ENCODE results near the gene UBE3B. TPM values are rescaled to one million over a fixed set of nuclear protein-coding genes. Genes with fewer than 3 reads are reported as not detected.

The UBE3B gene
- total RNA-seq, 4 donors from 2014 or later, result 52.2 to 72.5 (median 65.5) TPM

- H3K9me3 ChIP-seq, result no peaks in the 10 kb centered on the region
- peak overlapping the region; percentile 71 to 95 (median 95) for H3K27ac ChIP-seq
- H3K4me1 ChIP-seq, result peaks cover 19 to 31% of the 10 kb centered on the region in 2 donors
- no peak overlapping the region for H3K4me3 ChIP-seq (replicated peaks in 1 of 3)
- H3K27me3 ChIP-seq, result no peaks in the 10 kb centered on the region
- peak; percentile 54 to 70 for DNase-seq
- WGBS, 2 donors, result 69 to 79% methylated on average over 7 to 8 of the region's 8 CpGs
- intact Hi-C loops (cut with DNase I), result no loop called here
- TF ChIP-seq POLR2A (IDR thresholded peaks at IDR 0.05), result peak in 1 of 2 donors; percentile 6
- TF ChIP-seq CTCF (IDR thresholded peaks at IDR 0.05), result no peak
- H3K36me3 ChIP-seq, result peaks cover 17 to 26% of the 10 kb centered on the region in 2 donors
These were observed 104.4 kb downstream of the UBE3B start for GRCh38 chr12:109581856-109582255.

GRCh38 chr12:109582636-109583035 is 105.2 kb downstream of the UBE3B start:
- Histone ChIP-seq H3K4me3 (replicated peaks in 1 of 3) (no peak overlapping the region), H3K36me3 (peaks cover 11 to 22% of the 10 kb centered on the region in 2 donors), H3K9me3 (no peaks in the 10 kb centered on the region), H3K27ac (peak overlapping the region; percentile 71 to 95 (median 95)), H3K27me3 (no peaks in the 10 kb centered on the region), H3K4me1 (peaks cover 26 to 38% of the 10 kb centered on the region in 2 donors)
- TF ChIP-seq POLR2A (IDR thresholded peaks at IDR 0.05) (no peak), CTCF (IDR thresholded peaks at IDR 0.05) (no peak)
- intact Hi-C loops (cut with DNase I), result no loop called here
- WGBS, 2 donors, result 27 to 31% methylated on average over 5 of the region's 5 CpGs
- DNase-seq, result peak; percentile 98 to 99

GRCh38 chr12:109583733-109584132 is 106.3 kb downstream of the UBE3B start:
- Histone ChIP-seq H3K36me3 (peaks cover 3 to 11% of the 10 kb centered on the region in 2 donors), H3K9me3 (no peaks in the 10 kb centered on the region), H3K4me3 (replicated peaks in 1 of 3) (no peak overlapping the region), H3K4me1 (peaks cover 36 to 48% of the 10 kb centered on the region in 2 donors), H3K27ac (peak overlapping the region; percentile 29 to 51 (median 44)), H3K27me3 (no peaks in the 10 kb centered on the region)
- intact Hi-C loops (cut with DNase I), result no loop called here
- no peak for TF ChIP-seq CTCF (IDR thresholded peaks at IDR 0.05)
- no peak for TF ChIP-seq POLR2A (IDR thresholded peaks at IDR 0.05)
- DNase-seq, result no peak
- 100% methylated on average over 2 of the region's 2 CpGs for WGBS, 2 donors

Other genes with a start within 250 kb of the UBE3B start
- not detected for gene FOXN4, start 168.3 kb upstream of the UBE3B start, total RNA-seq
- under 1 TPM in 3 of 4 donors, not detected in 1; 0.13 to 0.88 (median 0.67) TPM for gene MYO1H, start 129.7 kb upstream of the UBE3B start, total RNA-seq
- 100 to 1,000 TPM in 1 of 4 donors, 10 to 100 TPM in 3; 70.3 to 149 (median 85.4) TPM for gene KCTD10, start 334 bp upstream of the UBE3B start, total RNA-seq
- 10 to 100 TPM; 40.3 to 82.2 (median 69.7) TPM for gene MMAB, start 95.9 kb downstream of the UBE3B start, total RNA-seq
- 10 to 100 TPM; 20.4 to 42.0 (median 31.6) TPM for gene MVK, start 96.2 kb downstream of the UBE3B start, total RNA-seq
- 1 to 10 TPM; 1.3 to 3.8 (median 1.9) TPM for gene FAM222A, start 236.2 kb downstream of the UBE3B start, total RNA-seq